ENCODE data around the gene ZNF408. TPM values are rescaled to one million over a fixed set of nuclear protein-coding genes. Genes with fewer than 3 reads are reported as not detected.
A peak's percentile ranks its signal among the peaks of the same experiment; 100 is the strongest.

Gene ZNF408
- total and polyA plus RNA-seq, 2 of the 13 experiments (the other 11 are each of a cell fraction or from before 2014, with no cell fraction given): 11.2 to 12.5 TPM

DNA sequence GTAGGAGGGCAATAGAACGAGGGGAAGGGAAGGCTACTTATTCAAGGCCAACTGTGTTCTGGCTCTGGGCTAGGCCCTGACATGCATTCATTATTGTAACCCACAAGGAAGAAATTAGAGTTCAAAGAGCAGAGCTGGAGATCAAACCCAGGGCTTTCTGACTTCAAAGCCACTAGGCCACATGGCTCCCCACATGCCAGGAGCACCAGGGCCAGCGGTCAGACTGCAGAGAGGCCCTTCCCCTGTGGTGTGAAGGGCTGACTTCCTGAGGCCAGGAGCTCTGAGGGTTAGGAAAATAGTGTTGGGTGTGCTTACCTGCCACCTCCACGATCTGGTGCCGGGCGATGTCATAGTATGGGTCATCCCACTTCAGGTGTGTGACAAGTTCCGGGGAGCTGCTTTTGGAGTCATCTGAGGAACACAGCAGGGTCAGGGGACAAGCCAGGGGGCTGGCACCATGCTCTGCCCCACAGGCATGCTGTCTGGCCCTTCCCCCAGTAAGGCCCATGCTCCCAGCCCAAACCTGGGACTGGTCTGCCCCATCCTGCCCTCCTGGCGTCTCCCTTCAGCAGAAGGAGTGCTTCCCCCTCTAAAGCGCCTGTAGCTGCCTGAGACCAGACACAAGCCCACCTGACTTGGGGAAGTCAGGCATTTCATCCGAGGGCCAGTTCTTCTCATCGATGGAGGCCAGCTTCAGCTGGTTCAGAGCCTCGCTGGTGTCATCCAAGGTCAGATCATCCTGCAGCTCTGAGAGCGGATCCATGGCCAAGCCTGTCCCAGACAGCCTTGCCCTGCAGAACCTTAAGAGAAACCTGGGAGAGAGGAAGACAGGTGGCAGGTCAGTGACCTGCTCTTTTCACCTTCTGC lies 5.3 kb upstream of the ZNF408 start (continued):
- TF ChIP-seq ZFP82 (CRISPR knock-in tag; IDR thresholded peaks at IDR 0.05; ENCODE audit: borderline replicate concordance): 0 out of 2 replicates have a peak, but pooled peaks have one; percentile 34
- peak; percentile 50; the same call in 1 of the 2 replicates for TF ChIP-seq HES4 (CRISPR knock-in tag; IDR thresholded peaks at IDR 0.05; ENCODE audit: borderline replicate concordance)
- peak; percentile 91 for TF ChIP-seq MED1 (CRISPR knock-in tag; IDR thresholded peaks at IDR 0.05)
- peak; percentile 43; the same call in 1 of the 2 replicates for TF ChIP-seq PHF20 (CRISPR knock-in tag; IDR thresholded peaks at IDR 0.05)
- TF ChIP-seq, protein P1, sequence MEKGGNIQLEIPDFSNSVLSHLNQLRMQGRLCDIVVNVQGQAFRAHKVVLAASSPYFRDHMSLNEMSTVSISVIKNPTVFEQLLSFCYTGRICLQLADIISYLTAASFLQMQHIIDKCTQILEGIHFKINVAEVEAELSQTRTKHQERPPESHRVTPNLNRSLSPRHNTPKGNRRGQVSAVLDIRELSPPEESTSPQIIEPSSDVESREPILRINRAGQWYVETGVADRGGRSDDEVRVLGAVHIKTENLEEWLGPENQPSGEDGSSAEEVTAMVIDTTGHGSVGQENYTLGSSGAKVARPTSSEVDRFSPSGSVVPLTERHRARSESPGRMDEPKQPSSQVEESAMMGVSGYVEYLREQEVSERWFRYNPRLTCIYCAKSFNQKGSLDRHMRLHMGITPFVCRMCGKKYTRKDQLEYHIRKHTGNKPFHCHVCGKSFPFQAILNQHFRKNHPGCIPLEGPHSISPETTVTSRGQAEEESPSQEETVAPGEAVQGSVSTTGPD (CRISPR knock-in tag; IDR thresholded peaks at IDR 0.05): 0 out of 2 replicates have a peak, but pooled peaks have one; percentile 61
- no peak for TF ChIP-seq NFYB (CRISPR knock-in tag; IDR thresholded peaks at IDR 0.05)
- 0 out of 2 replicates have a peak, but pooled peaks have one; percentile 58 for TF ChIP-seq SPEN (CRISPR knock-in tag; IDR thresholded peaks at IDR 0.05; ENCODE audit: low read depth)
- TF ChIP-seq, protein P2, sequence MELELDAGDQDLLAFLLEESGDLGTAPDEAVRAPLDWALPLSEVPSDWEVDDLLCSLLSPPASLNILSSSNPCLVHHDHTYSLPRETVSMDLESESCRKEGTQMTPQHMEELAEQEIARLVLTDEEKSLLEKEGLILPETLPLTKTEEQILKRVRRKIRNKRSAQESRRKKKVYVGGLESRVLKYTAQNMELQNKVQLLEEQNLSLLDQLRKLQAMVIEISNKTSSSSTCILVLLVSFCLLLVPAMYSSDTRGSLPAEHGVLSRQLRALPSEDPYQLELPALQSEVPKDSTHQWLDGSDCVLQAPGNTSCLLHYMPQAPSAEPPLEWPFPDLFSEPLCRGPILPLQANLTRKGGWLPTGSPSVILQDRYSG (CRISPR knock-in tag; IDR thresholded peaks at IDR 0.05): peak; percentile 63; the same call in 1 of the 2 replicates
- peak; percentile 83 for TF ChIP-seq MYC (CRISPR knock-in tag; IDR thresholded peaks at IDR 0.05; ENCODE audit: borderline replicate concordance)
- TF ChIP-seq, protein P3, sequence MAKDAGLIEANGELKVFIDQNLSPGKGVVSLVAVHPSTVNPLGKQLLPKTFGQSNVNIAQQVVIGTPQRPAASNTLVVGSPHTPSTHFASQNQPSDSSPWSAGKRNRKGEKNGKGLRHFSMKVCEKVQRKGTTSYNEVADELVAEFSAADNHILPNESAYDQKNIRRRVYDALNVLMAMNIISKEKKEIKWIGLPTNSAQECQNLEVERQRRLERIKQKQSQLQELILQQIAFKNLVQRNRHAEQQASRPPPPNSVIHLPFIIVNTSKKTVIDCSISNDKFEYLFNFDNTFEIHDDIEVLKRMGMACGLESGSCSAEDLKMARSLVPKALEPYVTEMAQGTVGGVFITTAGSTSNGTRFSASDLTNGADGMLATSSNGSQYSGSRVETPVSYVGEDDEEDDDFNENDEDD (CRISPR knock-in tag; IDR thresholded peaks at IDR 0.05; ENCODE audit: borderline replicate concordance): peak; percentile 91; the same call in 1 of the 2 replicates
- TF ChIP-seq ZNF788 (CRISPR knock-in tag; IDR thresholded peaks at IDR 0.05; ENCODE audit: borderline replicate concordance): peak; percentile 68; the same call in 1 of the 2 replicates
- peak; percentile 88; the same call in 1 of the 2 replicates for TF ChIP-seq NPAS2 (CRISPR knock-in tag; IDR thresholded peaks at IDR 0.05; ENCODE audit: borderline replicate concordance)
- peak; percentile 69; the same call in 1 of the 2 replicates for TF ChIP-seq ZNF644 (CRISPR knock-in tag; IDR thresholded peaks at IDR 0.05; ENCODE audit: low read depth)
- peak; percentile 42 for TF ChIP-seq IKZF4 (CRISPR knock-in tag; IDR thresholded peaks at IDR 0.05; ENCODE audit: borderline replicate concordance, low read depth, not compliant biosample characterization)
- peak; percentile 57; the same call in 1 of the 2 replicates for TF ChIP-seq ZBTB38 (CRISPR knock-in tag; IDR thresholded peaks at IDR 0.05)
- TF ChIP-seq SALL1 (CRISPR knock-in tag; IDR thresholded peaks at IDR 0.05): peak; percentile 91
- peak; percentile 77; the same call in 1 of the 2 replicates for TF ChIP-seq ZNF253 (CRISPR knock-in tag; IDR thresholded peaks at IDR 0.05; ENCODE audit: borderline replicate concordance)
- TF ChIP-seq, protein P4, sequence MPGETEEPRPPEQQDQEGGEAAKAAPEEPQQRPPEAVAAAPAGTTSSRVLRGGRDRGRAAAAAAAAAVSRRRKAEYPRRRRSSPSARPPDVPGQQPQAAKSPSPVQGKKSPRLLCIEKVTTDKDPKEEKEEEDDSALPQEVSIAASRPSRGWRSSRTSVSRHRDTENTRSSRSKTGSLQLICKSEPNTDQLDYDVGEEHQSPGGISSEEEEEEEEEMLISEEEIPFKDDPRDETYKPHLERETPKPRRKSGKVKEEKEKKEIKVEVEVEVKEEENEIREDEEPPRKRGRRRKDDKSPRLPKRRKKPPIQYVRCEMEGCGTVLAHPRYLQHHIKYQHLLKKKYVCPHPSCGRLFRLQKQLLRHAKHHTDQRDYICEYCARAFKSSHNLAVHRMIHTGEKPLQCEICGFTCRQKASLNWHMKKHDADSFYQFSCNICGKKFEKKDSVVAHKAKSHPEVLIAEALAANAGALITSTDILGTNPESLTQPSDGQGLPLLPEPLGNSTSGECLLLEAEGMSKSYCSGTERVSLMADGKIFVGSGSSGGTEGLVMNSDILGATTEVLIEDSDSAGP (CRISPR knock-in tag; IDR thresholded peaks at IDR 0.05; ENCODE audit: borderline replicate concordance): peak; percentile 38
